Adrenal gland (tissue), 5 donors: ENCODE measurements around the gene GBP4.

Experiments used
- POLR2A ChIP-seq, 2 donors: fragments of 450-650 bp; IDR thresholded peaks; one replicate each; pipeline ENCODE4 v1.6.1; 2017; ENCODE audit warnings: antibody characterized with exemption in 2 of 2, mild to moderate bottlenecking in 2 of 2, moderate library complexity in 1 of 2
- TF ChIP-seq, protein P1 (sequence below), 6 experiments: fragments of 450-650 bp in 4 of 6; fragments of 200-600 bp in 2 of 6; sonication (generic) in 1 of 6; IDR thresholded peaks; 1 replicate in 5 of 6; 2 replicates in 1 of 6; pipeline versions ENCODE4 v1.5.1 to v1.8.0; 2016 to 2021; ENCODE audit warnings: antibody characterized with exemption in 6 of 6, mild to moderate bottlenecking in 2 of 6, moderate library complexity in 1 of 6
- donor health status: DM: no; HTN: no; CAD: no.

DNA sequence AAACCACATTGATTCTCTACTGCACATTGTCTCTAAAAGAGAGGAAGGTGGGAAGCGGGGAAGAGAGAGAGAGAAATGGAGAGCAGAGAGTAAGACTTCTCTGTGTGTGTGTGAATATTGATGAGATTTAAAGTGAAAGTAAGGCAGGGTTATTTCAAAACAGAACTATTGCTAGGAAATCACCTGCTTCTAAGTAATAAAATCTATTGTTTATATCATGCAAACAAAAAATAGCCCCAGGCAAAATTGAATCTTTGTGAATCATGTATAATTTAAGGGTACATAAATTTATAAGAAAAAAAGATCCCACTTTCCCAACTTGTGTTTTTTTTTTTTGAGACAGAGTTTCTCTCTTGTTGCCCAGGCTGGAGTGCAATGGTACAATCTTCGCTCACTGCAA lies 21.8 kb downstream of the GBP4 start:
- TF ChIP-seq, protein P1, sequence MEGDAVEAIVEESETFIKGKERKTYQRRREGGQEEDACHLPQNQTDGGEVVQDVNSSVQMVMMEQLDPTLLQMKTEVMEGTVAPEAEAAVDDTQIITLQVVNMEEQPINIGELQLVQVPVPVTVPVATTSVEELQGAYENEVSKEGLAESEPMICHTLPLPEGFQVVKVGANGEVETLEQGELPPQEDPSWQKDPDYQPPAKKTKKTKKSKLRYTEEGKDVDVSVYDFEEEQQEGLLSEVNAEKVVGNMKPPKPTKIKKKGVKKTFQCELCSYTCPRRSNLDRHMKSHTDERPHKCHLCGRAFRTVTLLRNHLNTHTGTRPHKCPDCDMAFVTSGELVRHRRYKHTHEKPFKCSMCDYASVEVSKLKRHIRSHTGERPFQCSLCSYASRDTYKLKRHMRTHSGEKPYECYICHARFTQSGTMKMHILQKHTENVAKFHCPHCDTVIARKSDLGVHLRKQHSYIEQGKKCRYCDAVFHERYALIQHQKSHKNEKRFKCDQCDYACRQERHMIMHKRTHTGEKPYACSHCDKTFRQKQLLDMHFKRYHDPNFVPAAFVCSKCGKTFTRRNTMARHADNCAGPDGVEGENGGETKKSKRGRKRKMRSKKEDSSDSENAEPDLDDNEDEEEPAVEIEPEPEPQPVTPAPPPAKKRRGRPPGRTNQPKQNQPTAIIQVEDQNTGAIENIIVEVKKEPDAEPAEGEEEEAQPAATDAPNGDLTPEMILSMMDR (IDR thresholded peaks at IDR 0.05): no peak
- TF ChIP-seq POLR2A (IDR thresholded peaks at IDR 0.05): no peak
